ENCODE results near the gene DBNL.

The DBNL gene

GRCh38 chr7:44050121-44050914, 5.8 kb downstream of the DBNL start:
- FAIRE-seq (no peak), DNase-seq (ENCODE audit: insufficient read length, low spot score) (no peak)
- TF ChIP-seq CTCF (IDR thresholded peaks at IDR 0.05; ENCODE audit: insufficient read depth, missing control alignments): no peak

- FAIRE-seq (no peak), DNase-seq (ENCODE audit: insufficient read length, low spot score) (no peak)
- TF ChIP-seq CTCF (IDR thresholded peaks at IDR 0.05; ENCODE audit: insufficient read depth, missing control alignments): no peak
Measured at GRCh38 chr7:44050915-44051560, 6.5 kb downstream of the DBNL start.

DNA sequence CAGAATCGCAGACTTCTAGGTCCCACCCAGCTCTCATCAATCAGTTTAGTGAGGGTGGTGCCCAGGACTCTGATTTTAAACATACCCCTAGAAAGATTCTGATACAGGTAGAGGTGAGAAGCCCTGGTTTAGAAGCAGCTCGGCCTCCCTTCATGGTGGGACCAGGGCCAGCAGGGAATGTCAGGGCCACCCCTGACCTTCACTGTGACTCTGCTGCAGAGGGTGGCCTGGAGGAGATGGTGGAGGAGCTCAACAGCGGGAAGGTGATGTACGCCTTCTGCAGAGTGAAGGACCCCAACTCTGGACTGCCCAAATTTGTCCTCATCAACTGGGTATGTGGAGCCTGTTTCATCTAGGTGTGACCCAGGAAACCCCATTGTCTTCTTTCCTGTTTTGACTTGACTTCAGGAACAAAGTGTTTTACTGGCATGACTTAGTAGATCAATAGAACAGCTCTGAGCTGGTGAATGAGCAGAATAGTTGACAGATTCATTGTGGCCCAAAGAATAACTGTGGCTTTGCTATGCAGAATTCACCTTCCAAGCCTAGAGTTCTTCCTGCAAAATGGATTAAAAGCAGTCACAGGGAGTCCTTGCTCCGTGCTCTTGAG, 7.2 kb downstream of the DBNL start:
- FAIRE-seq (no peak), DNase-seq (ENCODE audit: insufficient read length, low spot score) (no peak)
- TF ChIP-seq CTCF (IDR thresholded peaks at IDR 0.05; ENCODE audit: insufficient read depth, missing control alignments): no peak

GRCh38 chr7:44052771-44053365, 8.4 kb downstream of the DBNL start:
- TF ChIP-seq CTCF (IDR thresholded peaks at IDR 0.05; ENCODE audit: insufficient read depth, missing control alignments): no peak
- DNase-seq (ENCODE audit: insufficient read length, low spot score): no peak
- no peak for FAIRE-seq

- DNase-seq (ENCODE audit: insufficient read length, low spot score): no peak
- TF ChIP-seq CTCF (IDR thresholded peaks at IDR 0.05; ENCODE audit: insufficient read depth, missing control alignments): no peak
- no peak for FAIRE-seq
Measured at GRCh38 chr7:44056681-44057080, 12.2 kb downstream of the DBNL start.

GRCh38 chr7:44057181-44057848, 12.8 kb downstream of the DBNL start:
- no peak for FAIRE-seq
- no peak for DNase-seq (ENCODE audit: insufficient read length, low spot score)

More at GRCh38 chr7:44057181-44057848, 12.8 kb downstream of the DBNL start:
- no peak for TF ChIP-seq CTCF (IDR thresholded peaks at IDR 0.05; ENCODE audit: insufficient read depth, missing control alignments)
